OCI-LY7 (cell line): ENCODE data around the gene KMT5B. TPM values are rescaled to one million over a fixed set of nuclear protein-coding genes. Genes with fewer than 3 reads are reported as not detected.

Experiments used
- BruUV-seq: library from RNA; stranded (reverse); fragments of 400-500 nt; replicated peaks from 2 replicates; lab custom pipeline; 2021; lab: Mats Ljungman, UMichigan
- CTCF ChIA-PET: fragments of 300-600 bp; sonication (Branson Sonifier 250); formaldehyde crosslinking; loops from one replicate; lab custom pipeline; 2022; ENCODE audit warnings: antibody characterized with exemption; ENCODE audit not compliant: unreplicated experiment; lab: Charles Lee
- POLR2A ChIA-PET: fragments of 300-600 bp; sonication (Branson Sonifier 250); formaldehyde crosslinking; loops from one replicate; lab custom pipeline; 2022; ENCODE audit warnings: antibody characterized with exemption; lab: Charles Lee
- DNase-seq: peaks from one replicate; pipeline ENCODE4 v3.0.0-alpha.2; 2015; ENCODE audit warnings: low spot score
- H2AFZ ChIP-seq: fragments of 200-600 bp; sonication (generic), shearing (Covaris generic); 2 replicates; pipeline ENCODE4 v1.6.1; 2014; ENCODE audit warnings: mild to moderate bottlenecking, antibody characterized with exemption, low read length, moderate library complexity
- H3K27ac ChIP-seq: fragments of 200-600 bp; sonication (generic); 2 replicates; pipeline ENCODE4 v1.5.1; 2014; ENCODE audit warnings: mixed run types, low read depth, mild to moderate bottlenecking, moderate library complexity, low read length, inconsistent platforms; ENCODE audit not compliant: poor library complexity, severe bottlenecking
- H3K36me3 ChIP-seq: fragments of 200-600 bp; sonication (generic); 2 replicates; pipeline ENCODE4 v1.6.1; 2014; ENCODE audit warnings: mild to moderate bottlenecking, antibody characterized with exemption, low read length, moderate library complexity, mixed read lengths; ENCODE audit not compliant: insufficient read depth
- H3K4me1 ChIP-seq: fragments of 200-600 bp; sonication (generic); 2 replicates; pipeline ENCODE4 v1.5.1; 2014; ENCODE audit warnings: mild to moderate bottlenecking, low read length; ENCODE audit not compliant: insufficient read depth, poor library complexity, severe bottlenecking
- H3K4me2 ChIP-seq: fragments of 200-600 bp; sonication (generic); 2 replicates; pipeline ENCODE4 v1.6.1; 2014; ENCODE audit warnings: mild to moderate bottlenecking, low read length
- H3K4me3 ChIP-seq: fragments of 200-600 bp; sonication (generic); 2 replicates; pipeline ENCODE4 v1.5.1; 2014; ENCODE audit warnings: mild to moderate bottlenecking, low read depth, low read length; ENCODE audit not compliant: poor library complexity, severe bottlenecking
- H3K79me2 ChIP-seq: fragments of 200-600 bp; sonication (generic); 2 replicates; pipeline ENCODE4 v1.6.1; 2016; ENCODE audit warnings: low read depth, mild to moderate bottlenecking, low read length, moderate library complexity, mixed read lengths; ENCODE audit not compliant: insufficient read depth
- H3K9me2 ChIP-seq: fragments of 200-600 bp; sonication (generic); 2 replicates; pipeline ENCODE4 v1.6.1; 2016; ENCODE audit warnings: mild to moderate bottlenecking, low read length, mixed read lengths; ENCODE audit not compliant: insufficient read depth
- H3K9me3 ChIP-seq: fragments of 200-600 bp; sonication (generic); 2 replicates; pipeline ENCODE4 v1.6.1; 2014; ENCODE audit warnings: mild to moderate bottlenecking, mixed run types, low read length, mixed read lengths
- H4K20me1 ChIP-seq: fragments of 200-600 bp; sonication (generic); 2 replicates; pipeline ENCODE4 v1.6.1; 2014; ENCODE audit warnings: mild to moderate bottlenecking, antibody characterized with exemption, low read length, moderate library complexity, mixed read lengths; ENCODE audit not compliant: insufficient read depth
- CTCF ChIP-seq: fragments of 200-600 bp; sonication (generic); conservative IDR thresholded peaks from 2 replicates; pipeline ENCODE4 v1.5.1; 2014; ENCODE audit warnings: mild to moderate bottlenecking, antibody characterized with exemption, low read length, moderate library complexity, mixed read lengths
- EZH2phosphoT487 ChIP-seq: fragments of 200-600 bp; sonication (generic); IDR thresholded peaks from 2 replicates; pipeline ENCODE4 v1.6.1; 2018; ENCODE audit warnings: low read depth, borderline replicate concordance, mild to moderate bottlenecking, mixed run types, antibody characterized with exemption, low read length, moderate library complexity, mixed read lengths
- intact Hi-C: fragments of 100-400 bp; cut with micrococcal nuclease; formaldehyde crosslinking; loops from one replicate; pipeline ENCODE4 v1.10.0; 2022; ENCODE audit not compliant: unreplicated experiment
- total RNA-seq, 2 experiments: library from RNA; depleted of rRNA in 1 of 2; stranded (reverse); fragments of >200 nt in 1 of 2; shearing (Covaris generic) in 1 of 2; gene quantifications; 2 replicates each; pipeline ENCODE4 v1.2.3, GENCODE V29; 2014 to 2022

KMT5B gene
- total RNA-seq, 2 experiments from 2014 or later, result 14.3 to 28.8 TPM

DNA sequence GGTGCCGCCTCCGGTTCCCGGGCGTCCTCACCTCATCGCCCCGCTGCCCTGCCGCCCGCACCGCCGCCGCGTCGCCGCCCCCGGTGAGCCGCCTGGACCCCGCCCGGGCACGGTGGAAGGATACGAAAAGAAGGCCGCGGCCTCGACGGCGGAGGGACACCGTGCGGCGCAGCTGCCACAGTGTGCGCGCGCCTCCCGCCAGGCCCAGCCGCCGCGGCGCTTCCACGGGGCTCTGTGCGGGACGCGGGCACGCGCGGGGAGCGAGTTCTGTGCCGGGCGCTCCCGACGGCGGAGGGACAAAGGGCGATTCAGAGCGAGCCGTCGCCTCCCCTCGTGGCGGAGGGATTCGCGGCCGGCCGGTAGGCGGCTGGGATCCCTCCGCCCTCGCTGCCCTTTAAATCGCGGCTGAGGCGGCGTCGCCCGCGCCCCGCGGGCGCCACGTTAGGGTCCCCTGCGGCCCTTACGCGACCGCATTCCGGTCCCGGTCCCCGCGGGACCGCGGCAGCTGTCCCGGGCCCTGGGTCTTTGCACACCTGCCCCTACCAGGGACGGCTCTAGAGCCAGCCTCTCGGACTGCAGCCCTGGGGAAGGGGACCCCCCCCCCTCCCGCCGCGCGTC is 568 bp upstream of the KMT5B start:
- H3K27ac ChIP-seq, result peak overlapping the region; percentile 73
- peak; percentile 97 for DNase-seq
- no peaks in the 10 kb centered on the region for H3K36me3 ChIP-seq
- POLR2A ChIA-PET, result no interaction called here
- no peaks in the 10 kb centered on the region for H3K9me3 ChIP-seq
- intact Hi-C loops, result loop anchor here (5.0 kb wide), 1 partner anchor 84 kb away; no protein-coding TSS in a partner anchor
- H3K4me3 ChIP-seq, result peak overlapping the region; percentile 82
- BruUV-seq, result no TSS peak
- H4K20me1 ChIP-seq, result peaks cover 19% of the 10 kb centered on the region
- H3K4me1 ChIP-seq, result peaks cover 30% of the 10 kb centered on the region
- H3K4me2 ChIP-seq, result peak overlapping the region; percentile 92
- TF ChIP-seq CTCF, result no peak
- TF ChIP-seq EZH2phosphoT487, result no peak
- peak overlapping the region; percentile 98 for H2AFZ ChIP-seq
- no peaks in the 10 kb centered on the region for H3K9me2 ChIP-seq
- H3K79me2 ChIP-seq, result peaks cover 32% of the 10 kb centered on the region
- CTCF ChIA-PET, result no interaction called here

DNA sequence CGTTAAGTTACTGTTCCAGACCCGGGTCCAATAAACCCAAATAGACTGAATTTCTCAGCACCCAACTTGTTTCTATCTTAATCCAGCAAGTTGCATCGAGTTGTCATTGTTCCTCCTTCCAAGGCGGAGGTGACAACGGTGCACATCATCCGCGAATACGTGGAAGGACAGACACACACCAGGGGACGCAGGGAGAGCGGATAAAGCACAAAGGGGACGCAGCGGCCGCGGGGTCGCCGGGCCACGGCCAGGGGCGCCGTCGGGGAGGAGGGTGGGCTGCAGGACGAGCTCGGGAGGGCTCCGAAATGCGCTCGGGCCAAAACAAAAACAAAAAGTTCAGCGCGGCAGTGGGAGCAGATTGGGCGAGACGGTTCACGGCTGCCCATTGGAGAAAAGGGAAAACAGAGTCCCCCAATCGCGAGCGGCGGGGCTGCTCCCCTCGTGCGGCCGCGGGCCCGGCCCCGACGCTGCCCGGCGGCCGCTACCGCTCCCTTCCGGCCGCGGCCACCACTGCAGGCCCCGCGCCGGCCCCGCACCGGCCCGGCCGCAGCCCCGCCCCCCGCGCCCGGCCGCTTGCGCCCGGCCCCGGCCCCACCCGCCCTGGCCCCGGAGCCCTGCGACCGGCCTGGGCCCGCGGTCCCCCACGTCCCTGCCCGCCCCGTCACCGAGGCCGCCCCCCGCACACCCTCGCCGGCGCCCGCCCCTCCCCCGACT is 518 bp downstream of the KMT5B start:
- H3K36me3 ChIP-seq, result no peaks in the 10 kb centered on the region
- H3K27ac ChIP-seq, result peak overlapping the region; percentile 73
- peak; percentile 80 for DNase-seq
- POLR2A ChIA-PET, result no interaction called here
- peaks cover 38% of the 10 kb centered on the region for H3K79me2 ChIP-seq
- peaks cover 21% of the 10 kb centered on the region for H4K20me1 ChIP-seq
- peak overlapping the region; percentile 26; the same call in 1 of the 2 replicates for H2AFZ ChIP-seq
- CTCF ChIA-PET, result no interaction called here
- intact Hi-C loops, result loop anchor here (5.0 kb wide), 1 partner anchor 85 kb away; no protein-coding TSS in a partner anchor
- no peaks in the 10 kb centered on the region for H3K9me2 ChIP-seq
- no TSS peak for BruUV-seq
- peak overlapping the region; percentile 82 for H3K4me3 ChIP-seq
- peaks cover 30% of the 10 kb centered on the region for H3K4me1 ChIP-seq
- H3K9me3 ChIP-seq, result no peaks in the 10 kb centered on the region
- 0 out of 2 replicates have a peak, but pooled peaks have one; percentile 14 for TF ChIP-seq CTCF
- no peak for TF ChIP-seq EZH2phosphoT487
- H3K4me2 ChIP-seq, result peak overlapping the region; percentile 92
